NCI-H2107 (cell line): ENCODE measurements around the gene PTPN18.
"Not testable (repeated sequence)": the region's sequence is repeated elsewhere in the genome, so short reads cannot be mapped to it uniquely, and the experiment has no call there.

Source experiments
- DNase-seq: peaks from one replicate; lab custom pipeline; 2025; lab: John Stamatoyannopoulos, UW

PTPN18 gene, protein sequence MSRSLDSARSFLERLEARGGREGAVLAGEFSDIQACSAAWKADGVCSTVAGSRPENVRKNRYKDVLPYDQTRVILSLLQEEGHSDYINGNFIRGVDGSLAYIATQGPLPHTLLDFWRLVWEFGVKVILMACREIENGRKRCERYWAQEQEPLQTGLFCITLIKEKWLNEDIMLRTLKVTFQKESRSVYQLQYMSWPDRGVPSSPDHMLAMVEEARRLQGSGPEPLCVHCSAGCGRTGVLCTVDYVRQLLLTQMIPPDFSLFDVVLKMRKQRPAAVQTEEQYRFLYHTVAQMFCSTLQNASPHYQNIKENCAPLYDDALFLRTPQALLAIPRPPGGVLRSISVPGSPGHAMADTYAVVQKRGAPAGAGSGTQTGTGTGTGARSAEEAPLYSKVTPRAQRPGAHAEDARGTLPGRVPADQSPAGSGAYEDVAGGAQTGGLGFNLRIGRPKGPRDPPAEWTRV

DNA sequence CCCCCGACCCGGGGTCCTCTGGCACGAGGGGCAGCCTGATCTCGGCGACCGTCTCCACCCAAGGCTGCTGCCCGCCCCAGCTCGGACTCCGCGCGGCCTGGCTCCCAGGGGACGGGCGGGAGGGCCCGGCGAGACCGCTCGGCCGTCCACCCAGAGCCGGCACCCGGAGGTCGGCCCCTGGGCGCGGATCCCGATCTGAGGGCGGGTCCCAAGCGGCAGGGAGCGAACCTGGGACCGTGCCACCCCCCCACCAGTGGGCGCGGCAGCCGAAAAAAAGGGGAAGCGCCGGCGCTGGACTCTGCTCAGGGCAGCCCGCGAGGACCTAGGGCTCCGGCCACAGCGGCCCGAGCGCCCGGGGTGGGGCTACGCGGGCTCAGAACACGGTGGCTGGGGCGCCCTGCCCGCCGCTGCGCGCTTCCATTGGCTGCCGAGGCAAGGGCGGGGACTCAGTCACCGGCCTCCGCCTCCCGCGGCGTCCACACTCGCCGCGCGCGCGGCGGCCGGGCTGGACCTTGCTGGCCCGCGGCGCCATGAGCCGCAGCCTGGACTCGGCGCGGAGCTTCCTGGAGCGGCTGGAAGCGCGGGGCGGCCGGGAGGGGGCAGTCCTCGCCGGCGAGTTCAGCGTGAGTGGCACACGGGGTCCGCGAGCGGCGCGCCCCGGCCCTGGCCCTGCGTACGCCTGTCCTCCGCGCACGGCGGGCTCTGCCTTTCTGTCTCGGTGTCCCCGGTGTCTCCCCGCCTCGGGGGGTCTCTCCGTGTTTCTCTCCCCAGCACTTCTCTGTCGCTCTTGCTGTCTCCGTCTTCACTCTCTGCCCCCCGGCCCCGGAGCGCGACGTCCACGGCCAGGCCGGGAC is at the start of gene PTPN18:
TSS of gene PTPN18 (plus strand) at position 479 of the 854 bp plus-strand sequence. CDS start at position 531, 52 bp downstream.
- peak; percentile 35 for DNase-seq

- no peak for DNase-seq
Measured at GRCh38 chr2:130307850-130308249, 48.0 kb upstream of the PTPN18 start.

DNA sequence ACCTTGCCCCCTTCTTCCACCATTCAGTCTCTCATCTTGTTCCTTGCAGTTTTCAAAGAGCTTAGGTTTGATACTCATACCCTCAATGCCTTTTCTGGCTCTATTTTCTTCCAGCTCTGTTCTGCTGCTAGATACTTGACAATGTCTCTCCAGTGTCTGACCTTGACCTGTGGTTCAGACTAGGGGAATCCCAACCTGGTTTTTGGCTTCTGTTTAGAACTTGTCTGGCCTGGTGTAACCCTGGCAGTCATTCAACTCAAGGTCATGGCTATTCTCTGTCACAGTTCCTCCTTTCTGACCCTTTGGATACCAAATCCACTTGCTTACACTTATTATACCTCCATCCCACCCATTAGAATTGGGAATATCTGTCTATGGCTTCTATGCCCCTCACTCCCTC is 45.0 kb upstream of the PTPN18 start:
- no peak for DNase-seq

DNA sequence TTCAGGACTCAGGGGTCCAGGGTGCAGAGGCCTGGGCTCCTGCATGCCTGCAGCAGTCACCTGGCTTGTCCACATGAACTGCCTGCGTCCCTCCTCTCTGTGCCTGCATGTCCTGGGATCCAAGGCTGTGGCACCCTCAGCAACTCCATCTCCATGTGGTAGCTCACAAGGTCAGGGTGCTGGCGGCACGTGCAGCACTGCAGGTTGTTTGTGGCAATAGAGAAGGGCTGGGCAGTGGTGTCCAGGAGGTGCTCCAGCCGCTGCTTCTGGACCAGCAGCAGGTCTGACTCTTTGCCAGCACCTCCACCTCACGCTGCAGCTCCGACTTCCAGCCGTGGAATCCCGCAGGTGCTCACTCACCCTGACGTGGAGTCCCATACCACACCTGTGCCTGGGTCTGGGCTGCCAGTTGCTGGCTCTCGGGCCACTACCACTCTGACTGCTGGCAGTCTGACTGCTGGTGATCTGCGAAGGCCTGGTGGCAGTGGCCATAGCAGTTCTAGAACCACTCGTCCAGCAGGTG is 42.0 kb upstream of the PTPN18 start:
- DNase-seq, result no peak

DNA sequence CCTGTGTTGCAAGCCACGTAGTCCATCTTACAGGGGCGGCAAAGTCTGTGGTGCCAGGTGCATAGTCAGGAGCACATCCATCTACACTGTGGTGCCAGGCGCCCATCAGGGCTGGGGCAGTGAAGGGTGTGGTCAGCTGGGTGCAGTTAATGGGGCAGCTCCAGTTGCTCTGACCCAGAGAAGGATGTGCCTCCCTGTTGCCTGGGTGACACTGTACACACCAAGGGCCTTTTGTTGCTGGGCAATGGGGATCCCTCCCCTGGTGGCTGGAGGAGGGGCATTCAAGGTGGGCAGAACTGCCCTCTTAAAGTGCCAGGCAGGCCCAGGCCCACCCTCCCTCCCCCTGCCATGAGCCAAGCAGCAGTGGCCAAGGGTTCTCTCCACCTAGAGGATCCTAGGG is 41.5 kb upstream of the PTPN18 start:
- no peak for DNase-seq

GRCh38 chr2:130316596-130316995 is 39.3 kb upstream of the PTPN18 start:
- no peak for DNase-seq

DNA sequence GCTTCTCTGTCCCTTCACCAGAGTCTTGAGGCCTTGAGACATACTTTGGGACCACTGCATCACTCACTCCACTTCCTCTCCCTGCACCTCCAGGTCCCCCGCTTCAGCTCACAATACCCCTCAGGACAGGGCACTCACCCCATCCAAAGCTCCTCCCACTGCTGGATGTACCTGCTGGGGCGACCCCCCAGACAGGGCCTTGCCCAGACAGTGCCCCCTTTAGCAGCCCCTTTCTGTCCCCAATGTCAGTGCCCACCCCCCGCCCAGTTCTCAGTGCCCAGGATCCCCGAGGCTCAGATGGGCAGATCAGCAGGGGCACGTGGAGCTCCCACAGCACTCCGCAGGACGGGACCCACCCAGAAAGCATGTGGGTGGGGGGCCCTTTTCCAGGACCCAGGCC is 37.0 kb upstream of the PTPN18 start:
- no peak for DNase-seq

DNA sequence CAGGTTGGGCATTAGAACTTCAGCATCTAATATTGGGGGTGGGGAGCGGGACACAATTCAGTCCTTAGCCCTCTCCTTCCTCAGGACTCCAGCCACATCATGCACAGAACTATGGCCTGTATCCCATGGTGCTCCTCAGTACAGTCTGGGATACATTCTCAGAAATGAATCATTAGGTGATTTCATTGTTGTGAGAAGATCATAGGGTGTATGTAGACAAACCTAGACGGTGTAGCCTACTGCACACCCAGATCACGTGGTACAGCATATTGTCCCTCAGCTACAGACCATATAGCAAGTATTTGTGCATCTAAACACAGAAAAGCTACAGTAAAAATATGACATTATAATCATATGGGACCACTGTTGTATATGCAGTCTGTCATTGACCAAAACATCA is 36.3 kb upstream of the PTPN18 start:
- no peak for DNase-seq

DNA sequence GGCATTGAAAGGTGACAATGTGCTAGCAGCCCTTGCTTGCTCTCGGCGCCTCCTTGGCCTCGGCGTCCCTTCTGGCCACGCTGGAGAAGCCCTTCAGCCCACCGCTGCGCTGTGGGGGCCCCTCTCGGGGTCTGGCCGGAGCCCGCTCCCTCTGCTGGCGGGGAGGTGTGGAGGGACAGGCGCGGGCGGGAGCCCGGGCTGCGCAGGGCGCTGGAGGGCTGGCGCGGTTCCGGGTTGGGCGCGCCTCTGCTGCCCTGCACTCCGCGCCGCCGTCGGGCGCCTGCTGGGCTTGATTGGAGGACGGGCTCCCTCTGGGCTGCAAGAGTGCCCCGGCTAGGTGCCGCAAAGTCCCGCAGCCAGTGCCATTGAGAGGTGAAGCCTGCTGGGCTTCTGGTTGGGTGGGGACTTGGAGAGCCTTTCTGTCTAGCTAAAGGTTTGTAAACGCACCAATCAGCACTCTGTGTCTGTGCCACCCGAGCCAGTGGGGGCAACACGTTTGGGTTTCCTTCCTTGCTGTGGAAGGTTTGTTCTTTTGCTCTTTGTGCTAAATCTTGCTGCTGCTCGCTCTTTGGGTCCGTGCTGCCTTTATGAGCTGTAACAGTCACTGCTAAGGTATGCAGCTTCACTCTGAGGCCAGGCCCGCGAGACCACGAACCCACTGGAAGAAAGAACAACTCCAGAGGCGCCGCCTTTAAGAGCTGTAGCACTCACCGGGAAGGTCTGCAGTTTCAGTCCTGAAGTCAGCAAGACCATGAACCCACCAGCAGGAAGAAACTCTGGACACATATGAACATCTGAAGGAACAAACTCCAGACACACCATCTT is 27.9 kb upstream of the PTPN18 start:
- no peak for DNase-seq

- DNase-seq, result no peak
Measured at GRCh38 chr2:130328710-130329109, 27.1 kb upstream of the PTPN18 start.

- DNase-seq, result peak; percentile 17
Measured at GRCh38 chr2:130332271-130333073, 23.4 kb upstream of the PTPN18 start.

- DNase-seq, result not testable (repeated sequence)
Measured at GRCh38 chr2:130333253-130333652, 22.6 kb upstream of the PTPN18 start.

DNA sequence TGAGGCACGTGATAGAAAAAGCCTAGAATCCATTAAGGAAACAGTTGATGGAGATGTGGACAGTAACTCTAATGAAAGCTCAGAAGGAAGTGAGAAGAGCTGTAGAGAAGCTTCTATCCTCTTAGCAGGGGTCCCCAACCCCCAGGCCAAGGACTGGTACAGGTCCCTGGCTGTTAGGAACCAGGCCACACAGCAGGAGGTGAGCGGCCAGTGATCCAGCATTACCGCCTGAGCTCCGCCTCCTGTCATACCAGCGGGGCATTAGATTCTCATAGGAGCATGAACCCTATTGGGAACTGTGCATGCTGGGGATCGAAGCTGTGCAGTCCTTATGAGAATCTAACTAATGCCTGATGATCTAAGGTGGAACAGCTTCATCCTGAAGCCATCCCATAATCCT is 21.8 kb upstream of the PTPN18 start:
- no peak for DNase-seq

GRCh38 chr2:130335226-130335625 is 20.6 kb upstream of the PTPN18 start:
- no peak for DNase-seq

DNA sequence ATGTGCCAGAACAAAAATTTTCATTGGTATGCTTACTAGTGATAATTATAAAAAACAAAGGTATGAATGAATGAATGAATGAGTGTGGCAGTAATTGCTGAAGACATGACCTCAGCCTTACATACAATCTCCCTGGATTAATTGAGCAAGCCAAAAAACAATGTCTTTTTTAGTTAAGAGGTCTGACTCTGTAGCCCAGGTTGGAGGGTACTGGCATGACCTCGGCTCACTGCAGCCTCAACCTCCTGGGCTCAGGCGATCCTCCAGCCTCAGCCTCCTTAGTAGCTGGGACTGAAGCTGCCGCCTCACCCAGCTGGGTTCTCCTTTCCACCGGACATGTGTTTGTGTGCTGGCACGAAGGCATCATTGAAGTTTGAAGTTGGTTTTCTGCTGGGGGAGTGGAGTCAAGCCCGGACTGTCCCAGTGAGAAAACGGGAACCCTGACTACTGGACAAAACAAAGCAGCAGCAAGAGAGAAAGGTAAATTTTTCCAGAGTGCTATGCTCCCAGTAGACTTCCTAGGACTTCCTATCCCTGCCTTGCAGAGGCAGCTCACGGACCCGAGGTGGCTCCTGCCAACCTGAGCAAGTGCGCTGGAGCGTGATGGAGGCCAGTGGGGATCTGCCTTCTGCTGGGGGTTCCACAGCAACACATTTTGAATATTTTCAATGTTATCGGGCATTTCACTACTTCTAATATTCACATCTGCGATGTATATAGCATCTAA is 19.5 kb upstream of the PTPN18 start:
- DNase-seq, result no peak

- peak; percentile 7 for DNase-seq
Measured at GRCh38 chr2:130336877-130337734, 18.8 kb upstream of the PTPN18 start.

- no peak for DNase-seq
Measured at GRCh38 chr2:130337735-130338325, 18.0 kb upstream of the PTPN18 start.

DNA sequence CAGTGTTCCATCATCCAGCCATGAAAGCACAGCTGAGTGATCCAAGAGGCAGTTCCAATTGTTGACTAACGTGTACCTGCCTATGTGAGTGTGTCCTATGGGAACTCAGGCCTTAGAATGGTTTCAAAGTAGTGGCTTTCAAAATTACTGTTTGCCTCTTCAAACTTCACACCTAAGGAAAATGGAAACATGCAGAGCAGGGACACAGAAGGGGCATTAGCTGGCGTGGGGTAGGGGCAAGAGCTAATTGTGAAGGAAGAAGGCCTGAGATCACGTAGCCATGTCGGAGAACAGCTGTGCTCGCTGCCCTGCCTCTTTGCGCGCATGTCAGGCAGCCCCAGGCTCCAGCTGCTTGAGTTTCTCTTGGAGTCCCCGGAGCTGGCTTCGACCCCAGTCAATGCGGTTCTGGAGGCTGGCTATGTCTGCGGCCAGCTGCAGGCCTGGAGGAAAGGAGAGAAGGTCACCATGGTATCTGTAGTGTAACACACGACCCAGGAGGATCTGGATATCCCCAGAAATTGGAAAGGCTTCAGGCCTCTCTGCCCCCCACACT is 17.0 kb upstream of the PTPN18 start:
- no peak for DNase-seq
